KBM-7 (cell line): ENCODE results near the gene ASGR1.

Source experiments
- DNase-seq: peaks from one replicate; pipeline ENCODE4 v3.0.0-alpha.2; 2015
- in situ Hi-C: fragments of 300-500 bp; cut with MboI; formaldehyde crosslinking; loops from 2 replicates; pipeline ENCODE4 v1.14.3; 2020; ENCODE audit warnings: low sequenced_read_pairs, low pct_unique_long_range_greater_than_20kb, mixed read lengths

Gene ASGR1

GRCh38 chr17:7179317-7180254, at the start of gene ASGR1:
Gene ASGR1, minus strand, starts transcription at chr17:7179370. Its CDS starts 807 bp downstream, at chr17:7178563.
- no peak for DNase-seq
- in situ Hi-C loops: no loop called here

- in situ Hi-C loops: no loop called here
Measured at GRCh38 chr17:7228920-7229319, 49.8 kb upstream of the ASGR1 start.

GRCh38 chr17:7226721-7227710, 47.8 kb upstream of the ASGR1 start:
- DNase-seq: no peak
- in situ Hi-C loops: no loop called here

More at GRCh38 chr17:7228920-7229319, 49.8 kb upstream of the ASGR1 start:
- DNase-seq: no peak

GRCh38 chr17:7225711-7226331, 46.7 kb upstream of the ASGR1 start:
- DNase-seq: no peak
- in situ Hi-C loops: no loop called here

- no peak for DNase-seq
- in situ Hi-C loops: no loop called here
Measured at GRCh38 chr17:7224661-7225111, 45.5 kb upstream of the ASGR1 start.

GRCh38 chr17:7224110-7224509, 44.9 kb upstream of the ASGR1 start:
- no peak for DNase-seq
- in situ Hi-C loops: no loop called here

- DNase-seq: no peak
- in situ Hi-C loops: no loop called here
Measured at GRCh38 chr17:7223375-7223774, 44.2 kb upstream of the ASGR1 start.

GRCh38 chr17:7222972-7223292, 43.8 kb upstream of the ASGR1 start:
- in situ Hi-C loops: no loop called here
- DNase-seq: no peak

- in situ Hi-C loops: no loop called here
- DNase-seq: no peak
Measured at GRCh38 chr17:7222093-7222971, 43.2 kb upstream of the ASGR1 start.

- DNase-seq: no peak
- in situ Hi-C loops: no loop called here
Measured at GRCh38 chr17:7221278-7222092, 42.3 kb upstream of the ASGR1 start.

- in situ Hi-C loops: no loop called here
Measured at GRCh38 chr17:7220593-7221277, 41.6 kb upstream of the ASGR1 start.

GRCh38 chr17:7219812-7220592, 40.8 kb upstream of the ASGR1 start, which contains the start of the genes ACADVL and DLG4:
Gene ACADVL, plus strand, starts transcription at chr17:7219938. Its CDS starts 47 bp downstream, at chr17:7219985.
Gene DLG4, minus strand, starts transcription at chr17:7219836.
- in situ Hi-C loops: no loop called here
- peak; percentile 85 for DNase-seq

More at GRCh38 chr17:7220593-7221277, 41.6 kb upstream of the ASGR1 start:
- DNase-seq: peak; percentile 81

GRCh38 chr17:7219229-7219811, 40.1 kb upstream of the ASGR1 start:
- in situ Hi-C loops: no loop called here

GRCh38 chr17:7218758-7219157, 39.6 kb upstream of the ASGR1 start:
- no peak for DNase-seq
- in situ Hi-C loops: no loop called here

More at GRCh38 chr17:7219229-7219811, 40.1 kb upstream of the ASGR1 start:
- DNase-seq: no peak

- in situ Hi-C loops: no loop called here
- DNase-seq: no peak
Measured at GRCh38 chr17:7218166-7218565, 39.0 kb upstream of the ASGR1 start.
